ENCODE measurements around the gene SYNE2.

The SYNE2 gene

GRCh38 chr14:64265222-64265621 is 412.4 kb downstream of the SYNE2 start:
- DNase-seq (ENCODE audit: low spot score), result no peak

GRCh38 chr14:64266239-64266638 is 413.4 kb downstream of the SYNE2 start:
- peak; percentile 18 for DNase-seq (ENCODE audit: low spot score)

GRCh38 chr14:64272019-64272418 is 419.2 kb downstream of the SYNE2 start:
- DNase-seq (ENCODE audit: low spot score), result no peak

Data from AG08395 (cell line).